NT2/D1 (cell line): ENCODE measurements around the gene WEE2.
A peak's percentile ranks its signal among the peaks of the same experiment; 100 is the strongest.

ENCODE experiments used
- DNase-seq: peaks from one replicate; pipeline ENCODE4 v3.0.0-alpha.2; 2011; ENCODE audit warnings: low read depth, low spot score
- H3K27me3 ChIP-seq: 2 replicates; pipeline ENCODE4 v1.6.0; 2011; ENCODE audit warnings: mild to moderate bottlenecking; ENCODE audit not compliant: insufficient read length, insufficient read depth
- H3K36me3 ChIP-seq: 2 replicates; pipeline ENCODE4 v1.6.1; 2011; ENCODE audit warnings: mild to moderate bottlenecking, low read length, mixed read lengths; ENCODE audit not compliant: insufficient read depth, insufficient read length
- H3K4me1 ChIP-seq: 2 replicates; pipeline ENCODE4 v1.5.1; 2011; ENCODE audit not compliant: insufficient read depth, insufficient read length
- H3K4me3 ChIP-seq: 2 replicates; pipeline ENCODE4 v1.5.1; 2011; ENCODE audit warnings: low read depth; ENCODE audit not compliant: insufficient read length
- H3K9ac ChIP-seq: 2 replicates; pipeline ENCODE4 v1.6.0; 2011; ENCODE audit warnings: low read depth; ENCODE audit not compliant: insufficient read length
- H3K9me3 ChIP-seq: 2 replicates; pipeline ENCODE4 v1.5.1; 2011; ENCODE audit warnings: mild to moderate bottlenecking, low read length; ENCODE audit not compliant: insufficient read depth
- SUZ12 ChIP-seq: IDR thresholded peaks from 2 replicates; pipeline ENCODE4 v1.6.1; 2011; ENCODE audit not compliant: insufficient read length, insufficient read depth; ENCODE audit errors: extremely low read depth
- YY1 ChIP-seq: IDR thresholded peaks from 2 replicates; pipeline ENCODE4 v1.6.1; 2011; ENCODE audit not compliant: insufficient read length, insufficient read depth
- ZNF274 ChIP-seq: IDR thresholded peaks from 2 replicates; pipeline ENCODE4 v1.6.1; 2011; ENCODE audit warnings: mild to moderate bottlenecking, low read depth, low read length

WEE2 gene

DNA sequence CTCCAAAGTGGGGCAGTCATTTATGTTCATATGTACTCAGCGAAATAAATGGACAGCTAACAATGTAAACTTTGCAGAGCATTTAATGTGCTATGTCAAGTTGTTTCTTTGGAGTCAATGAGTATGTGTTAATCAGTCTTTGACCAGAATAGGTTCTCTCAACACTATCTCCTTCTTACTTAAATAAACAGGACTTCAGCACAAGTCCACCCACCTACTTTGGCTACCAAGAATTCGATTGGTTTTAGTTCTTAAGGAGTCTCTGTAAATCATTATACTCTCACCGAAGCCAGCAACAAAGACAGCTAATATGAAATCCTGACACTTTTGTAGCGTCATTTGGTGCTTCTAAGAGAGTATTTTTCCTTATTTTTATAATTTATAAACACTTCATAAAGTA, 6.9 kb downstream of the WEE2 start:
- Histone ChIP-seq H3K4me1 (no peaks in the 10 kb centered on the region), H3K27me3 (no peaks in the 10 kb centered on the region), H3K9me3 (no peaks in the 10 kb centered on the region), H3K4me3 (no peak overlapping the region), H3K36me3 (no peaks in the 10 kb centered on the region), H3K9ac (no peak overlapping the region)
- no peak for TF ChIP-seq SUZ12
- TF ChIP-seq YY1 = no peak
- TF ChIP-seq ZNF274 = no peak
- no peak for DNase-seq

DNA sequence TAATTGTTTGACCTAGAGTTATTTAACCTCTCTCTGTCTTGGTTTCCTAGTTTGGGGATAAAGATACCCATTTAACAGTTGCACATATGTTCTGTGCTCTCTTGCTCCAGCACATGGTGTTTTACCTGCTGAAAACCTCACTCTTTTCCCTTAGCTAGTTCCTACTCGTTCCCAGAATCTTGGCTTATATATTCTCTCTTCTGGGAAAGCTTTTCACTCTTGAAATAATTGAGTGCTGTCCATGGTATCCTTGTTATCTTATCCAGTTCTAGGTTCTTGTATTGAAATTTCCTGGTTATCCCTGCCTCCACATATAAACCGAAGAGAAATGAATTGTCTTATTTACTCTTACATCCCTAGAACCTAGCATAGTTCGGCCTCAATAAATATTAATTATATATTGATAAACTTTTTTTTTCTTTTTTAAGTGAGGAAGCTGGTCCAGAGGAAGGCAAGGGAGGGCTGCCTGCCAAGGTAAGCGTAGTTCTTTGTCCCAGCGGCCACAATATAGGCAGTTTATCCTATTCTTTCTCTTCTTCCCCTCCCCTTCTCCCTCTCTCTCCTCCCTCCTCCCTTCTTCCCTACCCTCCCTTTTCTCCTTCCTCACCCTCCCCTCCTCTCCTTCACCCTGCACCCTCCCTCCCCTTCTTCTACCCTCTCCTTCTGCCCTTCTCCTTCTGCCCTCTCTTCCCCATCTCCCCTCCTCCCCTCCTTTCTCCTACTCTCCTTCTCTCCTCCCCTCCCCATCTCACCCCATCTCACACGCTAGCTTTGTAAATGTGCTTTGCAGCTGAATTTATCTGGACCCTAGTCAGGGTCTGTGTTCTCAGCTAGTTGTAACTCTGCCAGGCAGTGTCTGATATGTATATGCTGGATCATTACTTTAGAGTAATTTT, 7.9 kb downstream of the WEE2 start:
- no peaks in the 10 kb centered on the region for H3K27me3 ChIP-seq
- no peaks in the 10 kb centered on the region for H3K9me3 ChIP-seq
- H3K4me1 ChIP-seq = no peaks in the 10 kb centered on the region
- H3K36me3 ChIP-seq = no peaks in the 10 kb centered on the region
- no peak for DNase-seq
- TF ChIP-seq ZNF274 (no peak), SUZ12 (no peak), YY1 (no peak)
- H3K4me3 ChIP-seq = no peak overlapping the region
- H3K9ac ChIP-seq = no peak overlapping the region

DNA sequence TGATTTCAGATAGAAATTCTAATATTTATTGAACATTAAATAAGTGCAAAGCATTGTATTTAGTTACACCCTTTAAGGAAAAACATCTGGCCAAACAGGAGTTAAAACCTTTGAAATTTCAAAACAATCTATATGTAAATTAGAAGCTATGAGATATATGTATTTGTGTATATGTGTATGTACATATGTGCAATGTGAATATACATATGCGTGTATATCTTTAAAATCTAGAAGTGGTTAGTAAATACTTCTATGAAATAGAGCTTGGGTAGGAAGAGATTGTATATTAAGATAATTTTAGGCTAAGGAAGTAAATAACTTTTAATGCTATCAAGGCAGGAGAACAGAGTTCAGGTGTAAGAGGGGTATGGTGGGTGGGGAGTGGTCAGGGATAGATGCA, 9.3 kb downstream of the WEE2 start:
- Histone ChIP-seq H3K9me3 (no peaks in the 10 kb centered on the region), H3K27me3 (no peaks in the 10 kb centered on the region), H3K36me3 (no peaks in the 10 kb centered on the region), H3K4me3 (no peak overlapping the region), H3K4me1 (no peaks in the 10 kb centered on the region), H3K9ac (no peak overlapping the region)
- TF ChIP-seq ZNF274 (no peak), SUZ12 (no peak), YY1 (no peak)
- DNase-seq = no peak

DNA sequence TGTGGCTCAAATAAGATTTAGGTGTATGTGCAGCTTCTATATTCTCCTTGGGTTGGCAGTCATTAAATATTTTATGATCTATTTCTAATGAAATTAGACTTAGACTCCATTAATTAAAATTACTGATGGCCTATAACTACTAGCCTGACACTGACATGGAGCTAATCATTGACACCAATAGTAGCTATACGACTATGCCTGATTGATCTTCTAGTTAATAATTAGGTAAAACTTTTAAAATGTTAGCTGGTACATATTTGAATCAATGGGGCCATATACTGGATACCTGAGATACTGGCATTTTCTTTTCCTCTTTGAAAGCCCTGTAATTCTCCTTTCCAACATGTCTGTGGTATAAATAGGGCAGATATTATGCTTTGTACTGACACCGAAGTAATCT, 14.4 kb downstream of the WEE2 start:
- no peak for DNase-seq
- TF ChIP-seq ZNF274 = no peak
- no peak for TF ChIP-seq YY1
- TF ChIP-seq SUZ12 = no peak
- Histone ChIP-seq H3K36me3 (no peaks in the 10 kb centered on the region), H3K4me3 (no peak overlapping the region), H3K9me3 (no peaks in the 10 kb centered on the region), H3K27me3 (no peaks in the 10 kb centered on the region), H3K4me1 (no peaks in the 10 kb centered on the region), H3K9ac (no peak overlapping the region)

DNA sequence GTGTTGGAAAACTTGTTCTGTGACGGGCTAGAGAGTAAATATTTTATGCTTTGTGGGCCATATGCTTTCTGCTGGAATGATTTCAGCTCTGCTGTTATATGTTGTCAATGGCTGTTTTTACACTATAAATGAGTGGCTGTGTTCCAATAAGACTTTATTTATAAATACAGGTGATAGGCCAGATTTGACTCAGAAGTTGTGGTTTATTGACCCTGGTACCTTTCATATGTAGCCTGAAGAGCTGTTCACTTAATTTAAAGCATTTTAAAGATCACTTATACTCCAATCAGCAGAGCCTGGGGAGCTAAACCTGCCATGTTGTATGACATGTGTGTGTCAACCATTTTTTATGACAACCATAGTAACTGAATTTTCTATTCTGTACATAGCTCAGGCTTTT, 20.9 kb downstream of the WEE2 start:
- Histone ChIP-seq H3K36me3 (no peaks in the 10 kb centered on the region), H3K27me3 (no peaks in the 10 kb centered on the region), H3K4me1 (no peaks in the 10 kb centered on the region), H3K9ac (no peak overlapping the region), H3K9me3 (no peaks in the 10 kb centered on the region), H3K4me3 (no peak overlapping the region)
- no peak for TF ChIP-seq ZNF274
- no peak for TF ChIP-seq YY1
- no peak for TF ChIP-seq SUZ12
- DNase-seq = no peak

DNA sequence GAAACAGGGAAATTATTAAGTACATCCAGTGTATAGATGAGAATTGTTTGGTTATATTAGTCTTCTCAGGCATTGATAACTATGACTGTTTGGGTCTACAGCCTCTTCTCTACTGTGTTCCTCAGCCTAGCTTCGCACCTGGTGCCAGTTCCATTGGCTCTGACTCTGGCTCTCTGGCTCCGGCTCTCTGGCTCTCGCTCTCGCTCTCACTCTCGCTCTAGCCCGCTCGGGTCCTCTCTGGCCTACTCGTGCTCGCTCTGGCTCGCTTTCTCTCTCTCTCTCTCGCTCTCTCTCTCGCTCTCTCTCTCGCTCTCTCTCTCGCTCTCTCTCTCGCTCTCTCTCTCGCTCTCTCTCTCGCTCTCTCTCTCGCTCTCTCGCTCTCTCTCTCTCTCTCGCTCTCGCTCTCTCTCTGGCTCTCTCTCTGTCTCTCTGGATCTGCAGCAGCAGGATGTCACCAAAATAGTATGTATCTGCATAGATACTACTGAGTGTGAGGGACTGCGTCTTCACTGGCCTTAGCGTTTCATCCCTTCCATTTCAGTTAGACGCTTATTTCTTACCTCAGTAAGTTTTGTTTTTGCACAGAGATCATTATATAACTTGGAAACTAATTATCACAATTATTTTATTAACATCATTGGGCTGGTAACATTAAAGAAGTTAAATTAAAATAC, 23.5 kb downstream of the WEE2 start:
- no peaks in the 10 kb centered on the region for H3K4me1 ChIP-seq
- no peak for DNase-seq
- H3K4me3 ChIP-seq = no peak overlapping the region
- no peaks in the 10 kb centered on the region for H3K36me3 ChIP-seq
- no peaks in the 10 kb centered on the region for H3K27me3 ChIP-seq
- H3K9ac ChIP-seq = no peak overlapping the region
- TF ChIP-seq YY1 = no peak
- TF ChIP-seq SUZ12 = no peak
- TF ChIP-seq ZNF274 = no peak
- no peaks in the 10 kb centered on the region for H3K9me3 ChIP-seq

DNA sequence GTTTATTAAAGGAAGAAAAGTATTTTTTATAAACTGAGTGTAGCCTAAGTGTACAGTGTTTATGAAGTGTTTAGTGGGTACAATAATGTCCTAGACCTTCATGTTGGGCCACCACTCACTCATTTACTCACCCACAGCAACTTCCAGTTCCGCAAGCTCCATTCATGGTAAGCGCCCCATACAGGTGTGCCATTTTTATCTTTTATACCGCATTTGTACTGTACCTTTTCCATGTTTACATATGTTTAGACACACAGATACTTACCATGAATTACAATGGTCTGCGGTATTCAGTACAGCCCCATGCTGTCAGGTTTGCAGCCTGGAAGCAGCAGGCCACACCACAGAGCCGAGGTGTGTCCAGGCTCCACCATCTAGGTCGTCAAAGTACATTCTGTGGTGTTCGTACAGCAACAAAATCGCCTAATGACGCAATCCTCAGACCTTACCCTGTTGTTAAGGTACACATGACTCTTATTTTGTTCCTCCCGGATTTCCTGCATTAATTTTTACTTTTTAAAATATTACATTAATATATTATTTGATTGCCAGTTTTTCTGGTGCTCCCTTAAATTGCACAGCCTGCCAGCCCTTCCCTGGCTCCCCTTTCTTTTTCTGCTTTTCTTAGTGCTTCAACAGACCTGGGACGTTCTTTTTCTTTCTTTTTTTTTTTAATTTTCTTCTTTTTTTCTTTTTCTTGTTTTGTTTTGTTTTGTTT, 29.1 kb downstream of the WEE2 start:
- peak overlapping the region; percentile 76 for H3K9ac ChIP-seq
- H3K4me1 ChIP-seq = no peaks in the 10 kb centered on the region
- H3K4me3 ChIP-seq = peak overlapping the region; percentile 86
- no peaks in the 10 kb centered on the region for H3K9me3 ChIP-seq
- DNase-seq = no peak
- H3K36me3 ChIP-seq = peaks cover 30% of the 10 kb centered on the region
- no peaks in the 10 kb centered on the region for H3K27me3 ChIP-seq
- TF ChIP-seq YY1 (no peak), ZNF274 (no peak), SUZ12 (no peak)
